ENCODE data around the gene PSD4.

The PSD4 gene

GRCh38 chr2:113173542-113174375 lies at the start of gene PSD4:
TSS of gene PSD4 (plus strand) at chr2:113173971. CDS start at chr2:113182457, 8,486 bp downstream.
- DNase-seq: peak in 9 of 56 donors; percentile 13 to 40 (median 21)

- DNase-seq: no peak
These were observed 49.4 kb upstream of the PSD4 start for GRCh38 chr2:113124181-113124961.

DNA sequence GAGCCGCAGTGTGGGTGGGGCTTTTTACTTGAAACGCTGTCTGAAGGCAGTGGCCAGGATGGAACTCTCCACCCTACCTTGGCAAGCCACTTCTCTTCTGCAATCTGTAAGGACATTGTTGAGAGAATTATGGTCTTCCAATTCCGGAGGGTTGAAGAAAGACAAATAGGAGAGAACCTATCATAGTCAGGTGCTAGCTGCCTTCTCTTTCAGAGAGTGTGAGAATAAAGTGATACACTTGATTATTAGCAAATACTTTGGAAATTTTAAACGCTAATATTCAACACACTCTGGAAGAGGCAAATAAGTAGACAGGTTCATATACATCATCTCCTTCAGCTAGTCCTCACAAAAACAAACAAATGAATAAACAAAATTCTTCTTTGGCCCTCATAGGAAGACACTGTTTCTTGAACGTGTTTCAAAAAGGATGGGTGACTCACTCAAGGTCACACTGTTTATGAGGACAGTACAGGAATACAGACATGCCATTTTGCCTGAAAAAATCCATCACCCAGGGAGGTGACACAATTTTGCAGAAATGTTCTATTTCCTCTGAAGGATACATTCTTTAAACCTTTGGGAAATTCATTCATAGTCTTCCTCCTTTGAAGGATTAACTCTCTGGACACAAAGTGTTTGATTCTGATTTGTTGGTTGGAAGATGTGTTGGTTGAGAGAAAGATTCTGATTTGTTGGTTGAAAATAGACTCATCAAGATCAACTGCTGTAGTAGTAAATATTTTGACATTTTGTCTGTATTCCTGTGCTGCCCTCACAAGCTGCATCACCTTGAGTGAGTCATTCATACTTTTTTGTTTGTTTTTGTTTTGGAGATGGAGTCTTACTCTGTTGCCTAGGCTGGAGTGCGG lies 48.6 kb upstream of the PSD4 start:
- no peak for DNase-seq

GRCh38 chr2:113126845-113127645 lies 46.7 kb upstream of the PSD4 start, which contains the start of gene IL1RN:
TSS of gene IL1RN (plus strand) at chr2:113127598. CDS start at chr2:113127625, 27 bp downstream.
- peak in 3 of 56 donors; percentile 9 to 14 (median 13) for DNase-seq

DNA sequence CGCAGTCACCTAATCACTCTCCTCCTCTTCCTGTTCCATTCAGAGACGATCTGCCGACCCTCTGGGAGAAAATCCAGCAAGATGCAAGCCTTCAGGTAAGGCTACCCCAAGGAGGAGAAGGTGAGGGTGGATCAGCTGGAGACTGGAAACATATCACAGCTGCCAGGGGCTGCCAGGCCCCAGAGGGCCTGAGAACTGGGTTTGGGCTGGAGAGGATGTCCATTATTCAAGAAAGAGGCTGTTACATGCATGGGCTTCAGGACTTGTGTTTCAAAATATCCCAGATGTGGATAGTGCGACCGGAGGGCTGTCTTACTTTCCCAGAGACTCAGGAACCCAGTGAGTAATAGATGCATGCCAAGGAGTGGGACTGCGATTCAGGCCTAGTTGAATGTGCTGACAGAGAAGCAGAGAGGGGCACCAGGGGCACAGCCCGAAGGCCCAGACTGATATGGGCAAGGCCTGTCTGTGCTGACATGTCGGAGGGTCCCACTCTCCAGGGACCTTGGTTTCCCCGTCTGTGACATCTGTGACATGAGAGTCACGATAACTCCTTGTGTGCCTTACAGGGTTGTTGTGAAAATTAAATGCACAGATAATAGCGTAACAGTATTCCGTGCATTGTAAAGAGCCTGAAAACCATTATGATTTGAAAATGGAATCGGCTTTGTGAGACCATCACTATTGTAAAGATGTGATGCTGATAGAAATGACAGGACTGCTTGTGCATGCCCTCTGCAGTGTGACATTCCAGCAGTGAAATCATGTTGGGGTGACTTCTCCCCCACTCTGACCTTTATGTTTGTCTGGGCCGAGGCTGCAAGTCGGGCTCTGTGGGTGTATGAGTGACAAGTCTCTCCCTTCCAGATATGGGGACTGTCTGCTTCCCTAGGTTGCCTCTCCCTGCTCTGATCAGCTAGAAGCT lies 45.9 kb upstream of the PSD4 start:
- no peak for DNase-seq

DNA sequence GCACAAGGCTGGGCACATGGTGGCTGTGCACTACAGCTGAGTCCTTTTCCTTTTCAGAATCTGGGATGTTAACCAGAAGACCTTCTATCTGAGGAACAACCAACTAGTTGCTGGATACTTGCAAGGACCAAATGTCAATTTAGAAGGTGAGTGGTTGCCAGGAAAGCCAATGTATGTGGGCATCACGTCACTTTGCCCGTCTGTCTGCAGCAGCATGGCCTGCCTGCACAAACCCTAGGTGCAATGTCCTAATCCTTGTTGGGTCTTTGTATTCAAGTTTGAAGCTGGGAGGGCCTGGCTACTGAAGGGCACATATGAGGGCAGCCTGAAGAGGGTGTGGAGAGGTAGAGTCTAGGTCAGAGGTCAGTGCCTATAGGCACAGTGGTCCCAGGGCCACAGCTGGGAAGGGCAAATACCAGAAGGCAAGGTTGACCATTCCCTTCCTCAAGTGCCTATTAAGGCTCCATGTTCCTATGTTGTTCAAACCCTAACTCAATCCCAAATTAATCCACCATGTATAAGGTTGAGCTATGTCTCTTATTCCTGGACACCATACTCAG lies 44.2 kb upstream of the PSD4 start:
- no peak for DNase-seq

GRCh38 chr2:113131352-113132185 lies 42.2 kb upstream of the PSD4 start:
- DNase-seq: no peak

- DNase-seq: no peak
These were observed 41.3 kb upstream of the PSD4 start for GRCh38 chr2:113132414-113133021.

DNA sequence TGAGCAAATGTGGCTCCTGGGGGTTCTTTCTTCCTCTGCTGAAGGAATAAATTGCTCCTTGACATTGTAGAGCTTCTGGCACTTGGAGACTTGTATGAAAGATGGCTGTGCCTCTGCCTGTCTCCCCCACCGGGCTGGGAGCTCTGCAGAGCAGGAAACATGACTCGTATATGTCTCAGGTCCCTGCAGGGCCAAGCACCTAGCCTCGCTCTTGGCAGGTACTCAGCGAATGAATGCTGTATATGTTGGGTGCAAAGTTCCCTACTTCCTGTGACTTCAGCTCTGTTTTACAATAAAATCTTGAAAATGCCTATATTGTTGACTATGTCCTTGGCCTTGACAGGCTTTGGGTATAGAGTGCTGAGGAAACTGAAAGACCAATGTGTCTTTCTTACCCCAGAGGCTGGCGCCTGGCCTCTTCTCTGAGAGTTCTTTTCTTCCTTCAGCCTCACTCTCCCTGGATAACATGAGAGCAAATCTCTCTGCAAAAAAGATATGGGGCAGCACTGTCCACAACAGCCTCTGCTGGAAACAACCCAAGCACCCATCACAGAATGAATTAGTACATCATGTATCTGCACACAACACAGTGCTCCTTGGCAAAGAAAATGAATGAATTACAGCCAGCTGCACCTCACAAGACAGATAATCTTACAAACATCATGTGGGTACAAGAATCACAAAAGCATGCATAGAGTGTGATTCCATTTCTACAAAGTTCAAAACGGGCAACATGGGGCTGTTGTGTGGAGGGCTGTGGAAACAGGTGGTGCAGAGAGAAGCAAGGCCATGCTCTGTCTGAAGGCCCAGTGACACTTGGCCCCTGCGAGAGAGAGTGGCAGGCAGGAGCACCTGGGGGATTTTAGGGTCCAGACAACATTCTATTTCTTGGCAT lies 39.8 kb upstream of the PSD4 start:
- DNase-seq: no peak

- no peak for DNase-seq
These were observed 39.1 kb upstream of the PSD4 start for GRCh38 chr2:113134717-113135116.

GRCh38 chr2:113135317-113135716 lies 38.5 kb upstream of the PSD4 start:
- no peak for DNase-seq

- DNase-seq: peak in 2 of 56 donors; percentile 3 to 41
These were observed 36.7 kb upstream of the PSD4 start for GRCh38 chr2:113136828-113137775.

DNA sequence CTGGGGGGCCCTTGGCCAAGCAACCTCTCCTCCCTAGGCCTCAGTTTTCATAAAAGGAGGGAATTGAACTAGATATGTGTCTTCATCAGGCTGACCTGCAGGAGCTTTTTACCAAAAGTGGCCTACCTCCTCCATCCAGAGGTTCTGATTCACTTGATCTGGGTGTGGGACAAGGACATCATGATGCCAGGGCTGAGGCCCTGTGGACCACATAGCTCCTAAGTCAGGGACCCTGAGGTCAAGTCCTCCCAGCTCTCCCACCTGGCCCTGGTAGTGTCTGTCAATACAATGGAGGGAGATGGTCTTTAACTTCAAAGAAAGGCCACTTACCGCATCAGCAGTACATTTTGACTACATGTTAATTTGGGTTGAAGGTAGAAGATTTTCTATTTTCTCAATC lies 35.9 kb upstream of the PSD4 start:
- no peak for DNase-seq

DNA sequence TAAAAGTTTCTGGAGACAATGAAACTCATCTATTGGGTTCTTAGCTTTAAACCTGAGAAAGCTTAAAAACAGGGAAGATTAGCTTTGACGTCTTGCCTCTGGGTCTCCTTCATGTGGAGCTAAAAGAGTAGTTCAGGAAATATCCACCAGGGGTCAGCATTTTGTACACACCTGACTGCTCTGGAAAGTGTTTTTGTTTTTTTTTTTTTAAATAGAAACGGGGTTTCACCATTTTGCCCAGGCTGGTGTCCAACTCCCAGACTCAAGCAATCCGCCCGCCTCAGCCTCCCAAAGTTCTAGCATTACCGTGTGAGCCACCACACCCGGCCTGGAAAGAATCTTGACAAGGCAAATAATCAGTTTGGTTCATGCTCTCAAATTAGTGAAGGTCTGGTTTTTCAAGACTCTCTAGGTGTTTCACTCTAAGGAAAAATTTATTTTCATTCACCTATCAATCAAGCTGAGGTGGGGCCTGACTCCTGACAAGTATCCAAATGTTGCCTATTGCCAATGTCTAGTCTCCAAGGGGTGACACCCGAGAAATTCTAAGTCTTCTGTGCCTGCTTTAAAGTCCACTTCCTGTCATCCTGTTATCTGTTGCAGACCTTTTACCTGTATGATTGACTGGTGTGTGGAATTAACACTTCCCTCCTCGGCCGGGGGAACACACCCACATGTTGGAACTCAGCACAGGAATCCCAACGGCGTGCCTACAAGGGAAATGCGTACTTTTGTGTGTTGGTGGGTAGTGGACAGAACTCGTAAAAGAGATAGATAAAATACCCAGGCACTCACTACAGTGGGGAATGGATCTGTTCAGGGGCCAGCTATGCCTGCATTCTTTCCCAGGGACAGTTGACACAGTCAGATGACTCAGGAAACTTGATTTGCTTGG lies 35.1 kb upstream of the PSD4 start:
- DNase-seq: peak in 3 of 56 donors; percentile 4 to 17 (median 9)

All from nucleus accumbens (tissue), 56 donors.